GM18505 (cell line): ENCODE data around the gene TMEM127.
"Not testable (repeated sequence)": the region's sequence is repeated elsewhere in the genome, so short reads cannot be mapped to it uniquely, and the experiment has no call there.

ENCODE experiments used
- ATAC-seq: cut with Tn5 transposase; IDR thresholded peaks from one replicate; pipeline ENCODE4 v1.9.1; 2021; ENCODE audit not compliant: unreplicated experiment
- POLR2A ChIP-seq: IDR thresholded peaks from 4 replicates; pipeline ENCODE4 v1.6.1; 2011; ENCODE audit warnings: borderline replicate concordance; ENCODE audit not compliant: insufficient read depth, insufficient read length; ENCODE audit errors: extremely low read depth

The TMEM127 gene

GRCh38 chr2:96259497-96259921, 6.3 kb downstream of the TMEM127 start:
- no peak for TF ChIP-seq POLR2A
- ATAC-seq, result no peak

- no peak for ATAC-seq
- TF ChIP-seq POLR2A, result no peak
Measured at GRCh38 chr2:96258166-96259022, 7.4 kb downstream of the TMEM127 start.

- ATAC-seq, result not testable (repeated sequence)
Measured at GRCh38 chr2:96257744-96258143, 8.1 kb downstream of the TMEM127 start.

GRCh38 chr2:96256611-96257113, 9.1 kb downstream of the TMEM127 start:
- no peak for ATAC-seq
- no peak for TF ChIP-seq POLR2A

GRCh38 chr2:96254571-96254970, 11.2 kb downstream of the TMEM127 start:
- no peak for ATAC-seq
- no peak for TF ChIP-seq POLR2A

- no peak for ATAC-seq
- TF ChIP-seq POLR2A, result no peak
Measured at GRCh38 chr2:96253006-96253405, 12.8 kb downstream of the TMEM127 start.

- no peak for ATAC-seq
- no peak for TF ChIP-seq POLR2A
Measured at GRCh38 chr2:96252526-96252925, 13.3 kb downstream of the TMEM127 start.

GRCh38 chr2:96251721-96252292, 14.0 kb downstream of the TMEM127 start:
- no peak for TF ChIP-seq POLR2A
- no peak for ATAC-seq

- no peak for TF ChIP-seq POLR2A
- ATAC-seq, result no peak
Measured at GRCh38 chr2:96250188-96250587, 15.6 kb downstream of the TMEM127 start.

- no peak for ATAC-seq
- no peak for TF ChIP-seq POLR2A
Measured at GRCh38 chr2:96249654-96250053, 16.1 kb downstream of the TMEM127 start.

GRCh38 chr2:96248624-96249023, 17.2 kb downstream of the TMEM127 start:
- ATAC-seq, result no peak
- no peak for TF ChIP-seq POLR2A

GRCh38 chr2:96247896-96248295, 17.9 kb downstream of the TMEM127 start:
- no peak for ATAC-seq
- TF ChIP-seq POLR2A, result no peak

GRCh38 chr2:96247009-96247408, 18.8 kb downstream of the TMEM127 start:
- ATAC-seq, result no peak
- no peak for TF ChIP-seq POLR2A

- no peak for ATAC-seq
- no peak for TF ChIP-seq POLR2A
Measured at GRCh38 chr2:96245609-96246390, 20.0 kb downstream of the TMEM127 start.

- TF ChIP-seq POLR2A, result no peak
- ATAC-seq, result no peak
Measured at GRCh38 chr2:96243843-96244242, 22.0 kb downstream of the TMEM127 start.
